ENCODE measurements around the gene ST8SIA6. TPM values are rescaled to one million over a fixed set of nuclear protein-coding genes. Genes with fewer than 3 reads are reported as not detected.
"Not testable (repeated sequence)": the region's sequence is repeated elsewhere in the genome, so short reads cannot be mapped to it uniquely, and the experiment has no call there.

Gene ST8SIA6
- total RNA-seq (2014; rRNA removed; shearing (Covaris generic)): not detected in 2 replicates

GRCh38 chr10:17454161-17455014 is at the start of gene ST8SIA6:
Gene ST8SIA6 (minus strand): TSS chr10:17454595. CDS start chr10:17454255, 340 bp downstream.
- DNase-seq (ENCODE audit: low spot score): no peak

GRCh38 chr10:17503795-17504194 is 49.4 kb upstream of the ST8SIA6 start:
- DNase-seq (ENCODE audit: low spot score): no peak

- no peak for DNase-seq (ENCODE audit: low spot score)
Observed at GRCh38 chr10:17502814-17503213, 48.4 kb upstream of the ST8SIA6 start.

- not testable (repeated sequence) for DNase-seq (ENCODE audit: low spot score)
Observed at GRCh38 chr10:17499014-17499413, 44.6 kb upstream of the ST8SIA6 start.

GRCh38 chr10:17497446-17498030 is 43.1 kb upstream of the ST8SIA6 start:
- no peak for DNase-seq (ENCODE audit: low spot score)

- DNase-seq (ENCODE audit: low spot score): no peak
Observed at GRCh38 chr10:17494626-17495260, 40.3 kb upstream of the ST8SIA6 start.

- DNase-seq (ENCODE audit: low spot score): no peak
Observed at GRCh38 chr10:17488848-17489247, 34.5 kb upstream of the ST8SIA6 start.

GRCh38 chr10:17483079-17483478 is 28.7 kb upstream of the ST8SIA6 start:
- DNase-seq (ENCODE audit: low spot score): no peak

GRCh38 chr10:17479822-17480221 is 25.4 kb upstream of the ST8SIA6 start:
- no peak for DNase-seq (ENCODE audit: low spot score)

GRCh38 chr10:17479015-17479615 is 24.7 kb upstream of the ST8SIA6 start:
- DNase-seq (ENCODE audit: low spot score): no peak

GRCh38 chr10:17476073-17476472 is 21.7 kb upstream of the ST8SIA6 start:
- DNase-seq (ENCODE audit: low spot score): no peak

GRCh38 chr10:17475661-17476060 is 21.3 kb upstream of the ST8SIA6 start:
- no peak for DNase-seq (ENCODE audit: low spot score)

GRCh38 chr10:17474595-17475323 is 20.4 kb upstream of the ST8SIA6 start:
- DNase-seq (ENCODE audit: low spot score): no peak

GRCh38 chr10:17473228-17473950 is 19.0 kb upstream of the ST8SIA6 start:
- DNase-seq (ENCODE audit: low spot score): no peak

- no peak for DNase-seq (ENCODE audit: low spot score)
Observed at GRCh38 chr10:17472481-17473227, 18.3 kb upstream of the ST8SIA6 start.

- DNase-seq (ENCODE audit: low spot score): no peak
Observed at GRCh38 chr10:17470246-17470645, 15.9 kb upstream of the ST8SIA6 start.

GRCh38 chr10:17465328-17466125 is 11.1 kb upstream of the ST8SIA6 start:
- DNase-seq (ENCODE audit: low spot score): no peak

- no peak for DNase-seq (ENCODE audit: low spot score)
Observed at GRCh38 chr10:17464545-17464944, 10.2 kb upstream of the ST8SIA6 start.

- DNase-seq (ENCODE audit: low spot score): no peak
Observed at GRCh38 chr10:17460756-17461155, 6.4 kb upstream of the ST8SIA6 start.
